K562 (cell line): ENCODE results near the gene SAP130.

Experiments
- CAMTA2 ChIP-seq: fragments of 250-450 bp; sonication (Bioruptor Pico); conservative IDR thresholded peaks from 2 replicates; pipeline ENCODE4 v1.5.1; 2022
- CHD2 ChIP-seq: IDR thresholded peaks from 2 replicates; pipeline ENCODE4 v1.6.1; 2011; ENCODE audit warnings: low read depth, low read length
- ETV6 ChIP-seq, 3 experiments: fragments of 150-350 bp in 1 of 3; sonication (generic) in 1 of 3; formaldehyde crosslinking in 1 of 3; IDR thresholded peaks; 2 replicates each; pipeline versions ENCODE4 v1.6.1 to v1.8.0; 2014 to 2022; ENCODE audit warnings: borderline replicate concordance in 2 of 3, low read depth in 2 of 3, antibody characterized with exemption in 1 of 3, low read length in 1 of 3, mild to moderate bottlenecking in 1 of 3, missing genetic modification reagents in 1 of 3
- POLR2A ChIP-seq: fragments of 450-650 bp; conservative IDR thresholded peaks from 2 replicates; pipeline ENCODE4 v1.6.1; 2016
- STAT5B ChIP-seq: fragments of 250-450 bp; sonication (Bioruptor Pico); IDR thresholded peaks from 2 replicates; pipeline ENCODE4 v1.8.0; 2021; ENCODE audit warnings: mild to moderate bottlenecking, inconsistent platforms
- TBP ChIP-seq: optimal IDR thresholded peaks from 2 replicates; pipeline ENCODE3; 2011; ENCODE audit warnings: low read depth, low read length, improper control_type of control experiment
- TCF7L2 ChIP-seq: fragments of 150-350 bp; IDR thresholded peaks from 2 replicates; pipeline ENCODE4 v1.6.1; 2016; ENCODE audit warnings: low read depth, mild to moderate bottlenecking, low read length, moderate library complexity
- ZC3H8 ChIP-seq: fragments of 450-650 bp; IDR thresholded peaks from 2 replicates; pipeline ENCODE4 v1.6.1; 2017
- TF ChIP-seq, protein P1 (sequence below), 2 experiments: fragments of 450-650 bp; formaldehyde crosslinking in 1 of 2; IDR thresholded peaks; 2 replicates each; pipeline versions ENCODE4 v1.4.0 to v1.6.1; 2014 to 2020; ENCODE audit warnings: mild to moderate bottlenecking in 2 of 2, borderline replicate concordance in 1 of 2, low read depth in 1 of 2
- TF ChIP-seq, protein P2 (sequence below), 3 experiments: IDR thresholded peaks in 2 of 3; conservative IDR thresholded peaks in 1 of 3; 2 replicates each; pipeline ENCODE4 v1.5.1; 2011 to 2012; ENCODE audit warnings: low read length in 3 of 3, mild to moderate bottlenecking in 3 of 3, control low read depth in 2 of 3, improper control_type of control experiment in 1 of 3, inconsistent platforms in 1 of 3, low read depth in 1 of 3, mixed read lengths in 1 of 3, moderate library complexity in 1 of 3; ENCODE audit not compliant: insufficient read depth in 2 of 3

DNA sequence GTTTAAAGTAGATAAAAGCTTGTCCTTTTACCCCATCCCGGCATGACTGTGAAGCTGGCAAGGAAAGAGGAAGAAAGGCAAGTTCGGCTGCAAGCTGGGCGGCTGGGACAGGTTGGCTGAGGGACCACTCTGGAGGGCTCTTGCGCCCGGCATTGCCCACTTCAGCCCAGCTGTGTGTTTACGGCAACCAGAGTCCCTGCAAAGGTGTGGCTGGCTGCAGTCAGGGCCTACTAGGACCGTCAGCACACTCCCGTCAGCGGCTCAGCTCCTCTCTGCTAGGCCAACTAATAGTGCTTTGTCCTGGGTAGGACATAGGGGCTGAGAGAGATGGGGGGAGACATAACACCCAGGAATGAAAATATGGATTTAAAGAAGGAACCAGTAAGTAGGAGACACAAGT is 11.7 kb upstream of the SAP130 start:
- TF ChIP-seq STAT5B, result no peak
- TF ChIP-seq, protein P1, sequence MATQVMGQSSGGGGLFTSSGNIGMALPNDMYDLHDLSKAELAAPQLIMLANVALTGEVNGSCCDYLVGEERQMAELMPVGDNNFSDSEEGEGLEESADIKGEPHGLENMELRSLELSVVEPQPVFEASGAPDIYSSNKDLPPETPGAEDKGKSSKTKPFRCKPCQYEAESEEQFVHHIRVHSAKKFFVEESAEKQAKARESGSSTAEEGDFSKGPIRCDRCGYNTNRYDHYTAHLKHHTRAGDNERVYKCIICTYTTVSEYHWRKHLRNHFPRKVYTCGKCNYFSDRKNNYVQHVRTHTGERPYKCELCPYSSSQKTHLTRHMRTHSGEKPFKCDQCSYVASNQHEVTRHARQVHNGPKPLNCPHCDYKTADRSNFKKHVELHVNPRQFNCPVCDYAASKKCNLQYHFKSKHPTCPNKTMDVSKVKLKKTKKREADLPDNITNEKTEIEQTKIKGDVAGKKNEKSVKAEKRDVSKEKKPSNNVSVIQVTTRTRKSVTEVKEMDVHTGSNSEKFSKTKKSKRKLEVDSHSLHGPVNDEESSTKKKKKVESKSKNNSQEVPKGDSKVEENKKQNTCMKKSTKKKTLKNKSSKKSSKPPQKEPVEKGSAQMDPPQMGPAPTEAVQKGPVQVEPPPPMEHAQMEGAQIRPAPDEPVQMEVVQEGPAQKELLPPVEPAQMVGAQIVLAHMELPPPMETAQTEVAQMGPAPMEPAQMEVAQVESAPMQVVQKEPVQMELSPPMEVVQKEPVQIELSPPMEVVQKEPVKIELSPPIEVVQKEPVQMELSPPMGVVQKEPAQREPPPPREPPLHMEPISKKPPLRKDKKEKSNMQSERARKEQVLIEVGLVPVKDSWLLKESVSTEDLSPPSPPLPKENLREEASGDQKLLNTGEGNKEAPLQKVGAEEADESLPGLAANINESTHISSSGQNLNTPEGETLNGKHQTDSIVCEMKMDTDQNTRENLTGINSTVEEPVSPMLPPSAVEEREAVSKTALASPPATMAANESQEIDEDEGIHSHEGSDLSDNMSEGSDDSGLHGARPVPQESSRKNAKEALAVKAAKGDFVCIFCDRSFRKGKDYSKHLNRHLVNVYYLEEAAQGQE (IDR thresholded peaks at IDR 0.05; ENCODE audit: borderline replicate concordance), result no peak
- TF ChIP-seq, protein P1 (CRISPR knock-in tag; IDR thresholded peaks at IDR 0.05; ENCODE audit: low read depth), result no peak
- no peak for TF ChIP-seq CHD2
- no peak for TF ChIP-seq TCF7L2
- TF ChIP-seq, protein P2, sequence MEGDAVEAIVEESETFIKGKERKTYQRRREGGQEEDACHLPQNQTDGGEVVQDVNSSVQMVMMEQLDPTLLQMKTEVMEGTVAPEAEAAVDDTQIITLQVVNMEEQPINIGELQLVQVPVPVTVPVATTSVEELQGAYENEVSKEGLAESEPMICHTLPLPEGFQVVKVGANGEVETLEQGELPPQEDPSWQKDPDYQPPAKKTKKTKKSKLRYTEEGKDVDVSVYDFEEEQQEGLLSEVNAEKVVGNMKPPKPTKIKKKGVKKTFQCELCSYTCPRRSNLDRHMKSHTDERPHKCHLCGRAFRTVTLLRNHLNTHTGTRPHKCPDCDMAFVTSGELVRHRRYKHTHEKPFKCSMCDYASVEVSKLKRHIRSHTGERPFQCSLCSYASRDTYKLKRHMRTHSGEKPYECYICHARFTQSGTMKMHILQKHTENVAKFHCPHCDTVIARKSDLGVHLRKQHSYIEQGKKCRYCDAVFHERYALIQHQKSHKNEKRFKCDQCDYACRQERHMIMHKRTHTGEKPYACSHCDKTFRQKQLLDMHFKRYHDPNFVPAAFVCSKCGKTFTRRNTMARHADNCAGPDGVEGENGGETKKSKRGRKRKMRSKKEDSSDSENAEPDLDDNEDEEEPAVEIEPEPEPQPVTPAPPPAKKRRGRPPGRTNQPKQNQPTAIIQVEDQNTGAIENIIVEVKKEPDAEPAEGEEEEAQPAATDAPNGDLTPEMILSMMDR (IDR thresholded peaks at IDR 0.05 in 2 of 3, conservative IDR thresholded peaks at IDR 0.05 in 1 of 3; ENCODE audit: insufficient read depth in 2 of 3, low read depth in 1 of 3, low read length in 3 of 3), result no peak
- TF ChIP-seq TBP, result no peak
- TF ChIP-seq ETV6 (IDR thresholded peaks at IDR 0.05; ENCODE audit: borderline replicate concordance in 1 of 2, low read depth in 2 of 2, low read length in 1 of 2), result no peak
- TF ChIP-seq ETV6 (CRISPR knock-in tag; IDR thresholded peaks at IDR 0.05; ENCODE audit: borderline replicate concordance), result no peak
- TF ChIP-seq ZC3H8, result no peak
- no peak for TF ChIP-seq CAMTA2 (CRISPR knock-in tag)
- no peak for TF ChIP-seq POLR2A
